ENCODE data around the gene CCDC102B. TPM values are rescaled to one million over a fixed set of nuclear protein-coding genes. Genes with fewer than 3 reads are reported as not detected.

The CCDC102B gene
- total and polyA plus RNA-seq, 2 of the 8 experiments (the other 6 are each of a cell fraction or from before 2014, with no cell fraction given) = 0.80 to 1.1 TPM

GRCh38 chr18:68935686-68936085, 137.8 kb downstream of the CCDC102B start:
- no peak for FAIRE-seq
- no peak overlapping the region for H3K4me3 ChIP-seq (ENCODE audit: extremely low read depth in 1 of 4, insufficient read depth in 2 of 4, low read depth in 3 of 4, low read length in 4 of 4)
- no peak overlapping the region for H3K27ac ChIP-seq (ENCODE audit: low read depth, low read length)
- H3K36me3 ChIP-seq (ENCODE audit: control insufficient read depth in 2 of 4, insufficient read depth in 4 of 4, low read length in 3 of 4) = no peaks in the 10 kb centered on the region
- no peak overlapping the region for H4K91ac ChIP-seq (replicated peaks; ENCODE audit: insufficient read length, low read length)
- no peaks in the 10 kb centered on the region for H3K4me1 ChIP-seq (replicated peaks in 1 of 4; ENCODE audit: control insufficient read depth in 3 of 4, insufficient read depth in 4 of 4, low read length in 3 of 4)
- H3K9ac ChIP-seq (replicated peaks in 1 of 4; ENCODE audit: extremely low read depth in 1 of 4, low read depth in 3 of 4, low read length in 3 of 4) = no peak overlapping the region
- no peak overlapping the region for H3K4me2 ChIP-seq (ENCODE audit: insufficient read depth in 1 of 2, low read depth in 2 of 2, low read length in 2 of 2)
- ChIA-PET CTCF (ENCODE audit: partially characterized antibody) (interaction anchor here (0.7 kb wide), 2 partner anchors 208 to 405 kb away, joined by 3 read pairs; no protein-coding TSS in a partner anchor), POLR2A (ENCODE audit: partially characterized antibody) (no interaction called here)
- H3K27me3 ChIP-seq (replicated peaks in 1 of 4; ENCODE audit: control insufficient read depth in 3 of 4, extremely low read depth in 1 of 4, insufficient read depth in 3 of 4, low read length in 3 of 4) = no peaks in the 10 kb centered on the region
- H3K18ac ChIP-seq (ENCODE audit: extremely low read depth, low read length) = no peak overlapping the region
- no peak overlapping the region for H3K4ac ChIP-seq (replicated peaks; ENCODE audit: insufficient read length, low read depth, low read length)
- H4K8ac ChIP-seq (ENCODE audit: extremely low read depth, insufficient read depth, low read length) = no peak overlapping the region
- no peak overlapping the region for H2BK120ac ChIP-seq (replicated peaks; ENCODE audit: low read depth, low read length)
- no peak overlapping the region for H2AFZ ChIP-seq (ENCODE audit: low read length)
- no peak overlapping the region for H3K14ac ChIP-seq (ENCODE audit: insufficient read length)
- no peaks in the 10 kb centered on the region for H3K23me2 ChIP-seq (ENCODE audit: low read depth, low read length)
- H2BK20ac ChIP-seq (ENCODE audit: low read length) = no peak overlapping the region
- no peak overlapping the region for H2AK5ac ChIP-seq (ENCODE audit: low read depth, low read length)
- TF ChIP-seq CREB1 (IDR thresholded peaks at IDR 0.05) (no peak), NRF1 (IDR thresholded peaks at IDR 0.05; ENCODE audit: low read depth, low read length) (no peak), GABPA (IDR thresholded peaks at IDR 0.05; ENCODE audit: borderline replicate concordance, insufficient read depth, low read length) (no peak)
- H2BK5ac ChIP-seq (ENCODE audit: low read depth, low read length) = no peak overlapping the region
- H2BK12ac ChIP-seq (ENCODE audit: low read depth, low read length) = no peak overlapping the region
- no peaks in the 10 kb centered on the region for H3K9me3 ChIP-seq (ENCODE audit: insufficient read depth in 2 of 2, low read depth in 1 of 2, low read length in 1 of 2)
- H3K23ac ChIP-seq (ENCODE audit: insufficient read length) = no peak overlapping the region
- no peaks in the 10 kb centered on the region for H3K79me1 ChIP-seq (ENCODE audit: low read depth, low read length)
- DNase-seq (ENCODE audit: low read depth in 1 of 2, low spot score in 2 of 2) = no peak
- no peaks in the 10 kb centered on the region for H4K20me1 ChIP-seq (replicated peaks in 1 of 2; ENCODE audit: control insufficient read depth in 1 of 2, insufficient read depth in 2 of 2, low read length in 2 of 2)
- H3K79me2 ChIP-seq (ENCODE audit: control insufficient read depth in 1 of 2, insufficient read depth in 2 of 2, low read length in 2 of 2) = no peaks in the 10 kb centered on the region
- no peak overlapping the region for H4K5ac ChIP-seq (ENCODE audit: insufficient read length, low read depth, low read length)
- H3K56ac ChIP-seq (replicated peaks; ENCODE audit: insufficient read length, low read depth, low read length) = no peak overlapping the region
- no peak overlapping the region for H2BK15ac ChIP-seq (ENCODE audit: low read length)
